ENCODE measurements around the gene ZNF521. TPM values are rescaled to one million over a fixed set of nuclear protein-coding genes. Genes with fewer than 3 reads are reported as not detected.

Gene ZNF521
- total and polyA plus RNA-seq, 2 experiments from 2014 or later, result 3.1 to 9.2 TPM

- TF ChIP-seq CTCF (conservative IDR thresholded peaks at IDR 0.05; ENCODE audit: low read depth in 2 of 2) (no peak), REST (IDR thresholded peaks at IDR 0.05; ENCODE audit: unreplicated experiment) (no peak), ZNF114 (CRISPR knock-in tag; IDR thresholded peaks at IDR 0.05) (no peak), CREB1 (CRISPR knock-in tag; IDR thresholded peaks at IDR 0.05; ENCODE audit: low read depth) (no peak), STAT1 (IDR thresholded peaks at IDR 0.05; ENCODE audit: unreplicated experiment) (no peak)
These were observed 284.5 kb downstream of the ZNF521 start (continued) for GRCh38 chr18:25067275-25068025.

- Mint-ChIP-seq H3K4me1 (no peaks in the 10 kb centered on the region; the same call in 2 of the 3 replicates), H3K4me3 (no peak overlapping the region), H3K27ac (no peak overlapping the region), H3K27me3 (ENCODE audit: insufficient read depth, low read depth, poor library complexity) (peaks cover 3% of the 10 kb centered on the region), H3K36me3 (ENCODE audit: low read depth) (no peaks in the 10 kb centered on the region), H3K9me3 (no peaks in the 10 kb centered on the region; the same call in 2 of the 3 replicates)
- no peak overlapping the region for H2AFZ ChIP-seq
- no peaks in the 10 kb centered on the region for H3F3A ChIP-seq (replicated peaks; ENCODE audit: low read depth)
- no peaks in the 10 kb centered on the region for H3K27me3 ChIP-seq (ENCODE audit: insufficient read depth)
- no peaks in the 10 kb centered on the region for H3K36me3 ChIP-seq (ENCODE audit: insufficient read depth)
- H3K79me2 ChIP-seq (replicated peaks; ENCODE audit: insufficient read depth), result no peaks in the 10 kb centered on the region
- H3K4me3 ChIP-seq, result no peak overlapping the region
- no peak overlapping the region for H3K27ac ChIP-seq (ENCODE audit: low read depth)
- no peak for DNase-seq (ENCODE audit: low spot score)
- no peak overlapping the region for H3K4me2 ChIP-seq
- TF ChIP-seq ZNF114 (CRISPR knock-in tag; IDR thresholded peaks at IDR 0.05) (no peak), EZH2 (IDR thresholded peaks at IDR 0.05; ENCODE audit: low read depth, unreplicated experiment) (no peak), NANOG (IDR thresholded peaks at IDR 0.05; ENCODE audit: borderline replicate concordance) (no peak), ZNF331 (CRISPR knock-in tag; IDR thresholded peaks at IDR 0.05; ENCODE audit: low read depth) (no peak), REST (IDR thresholded peaks at IDR 0.05; ENCODE audit: unreplicated experiment) (no peak), CREB1 (CRISPR knock-in tag; IDR thresholded peaks at IDR 0.05; ENCODE audit: low read depth) (no peak), CTCF (conservative IDR thresholded peaks at IDR 0.05; ENCODE audit: low read depth in 2 of 2) (no peak), JUNB (IDR thresholded peaks at IDR 0.05; ENCODE audit: unreplicated experiment) (no peak)
- no peaks in the 10 kb centered on the region for H3K9me2 ChIP-seq (ENCODE audit: insufficient read depth)
- no peak for ATAC-seq
- no peaks in the 10 kb centered on the region for H3K4me1 ChIP-seq (ENCODE audit: insufficient read depth)
- no peaks in the 10 kb centered on the region for H4K20me1 ChIP-seq (replicated peaks; ENCODE audit: insufficient read depth)
These were observed 285.4 kb downstream of the ZNF521 start for GRCh38 chr18:25066516-25066915.

Measured in GM23338 (cell line).